Measurements from ENCODE around the gene MAVS.

Gene MAVS

GRCh38 chr20:3846740-3847428 is at the start of gene MAVS:
Gene MAVS, plus strand, starts transcription at chr20:3846834. Its CDS starts 7,791 bp downstream, at chr20:3854625.
- DNase-seq = peak; percentile 92

DNA sequence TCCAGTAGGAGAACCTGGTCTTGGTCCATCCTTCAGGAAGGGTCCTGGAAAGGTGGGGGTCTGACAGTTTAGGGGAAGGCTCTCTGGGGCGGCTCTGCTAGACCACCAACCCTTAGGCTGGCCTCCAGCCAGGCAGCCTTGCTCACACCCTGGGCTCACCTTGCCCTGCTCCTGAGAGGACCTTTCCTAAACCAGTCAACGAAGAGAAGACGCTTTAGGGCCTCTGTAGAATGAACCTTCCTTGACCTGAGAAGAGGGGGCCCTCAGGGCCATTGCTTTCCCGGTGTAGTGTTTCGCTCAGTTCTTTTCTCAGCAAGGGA is 49.4 kb upstream of the MAVS start:
- DNase-seq = no peak

GRCh38 chr20:3797592-3798372 is 48.9 kb upstream of the MAVS start:
- DNase-seq = no peak

- DNase-seq = no peak
These were observed 48.3 kb upstream of the MAVS start for GRCh38 chr20:3798373-3798768.

GRCh38 chr20:3798908-3799248 is 47.8 kb upstream of the MAVS start:
- peak; percentile 63 for DNase-seq

GRCh38 chr20:3800256-3800877 is 46.3 kb upstream of the MAVS start:
- DNase-seq = no peak

GRCh38 chr20:3800878-3801260 is 45.8 kb upstream of the MAVS start:
- no peak for DNase-seq

GRCh38 chr20:3801299-3801698 is 45.3 kb upstream of the MAVS start:
- DNase-seq = no peak

GRCh38 chr20:3801846-3802245 is 44.8 kb upstream of the MAVS start:
- no peak for DNase-seq

GRCh38 chr20:3802524-3803239 is 44.0 kb upstream of the MAVS start:
- DNase-seq = no peak

DNA sequence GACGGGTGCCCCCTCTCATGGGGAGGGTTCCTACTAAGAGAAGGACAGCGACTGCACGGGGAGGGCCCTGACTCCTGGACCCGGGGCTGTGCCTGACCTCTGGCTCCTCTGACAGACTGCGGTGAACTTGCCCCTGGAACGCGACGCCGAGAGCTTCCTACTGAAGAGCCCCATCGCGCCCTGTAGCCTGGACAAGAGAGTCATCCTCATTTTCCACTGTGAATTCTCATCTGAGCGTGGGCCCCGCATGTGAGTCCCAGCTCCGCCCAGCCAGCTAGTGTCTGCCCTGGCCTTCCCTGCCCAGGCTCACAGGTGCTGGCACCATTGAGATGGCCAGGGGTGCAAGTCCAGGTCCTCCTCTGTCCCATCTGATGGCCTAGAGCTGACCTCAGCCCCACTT is 43.3 kb upstream of the MAVS start:
- no peak for DNase-seq

DNA sequence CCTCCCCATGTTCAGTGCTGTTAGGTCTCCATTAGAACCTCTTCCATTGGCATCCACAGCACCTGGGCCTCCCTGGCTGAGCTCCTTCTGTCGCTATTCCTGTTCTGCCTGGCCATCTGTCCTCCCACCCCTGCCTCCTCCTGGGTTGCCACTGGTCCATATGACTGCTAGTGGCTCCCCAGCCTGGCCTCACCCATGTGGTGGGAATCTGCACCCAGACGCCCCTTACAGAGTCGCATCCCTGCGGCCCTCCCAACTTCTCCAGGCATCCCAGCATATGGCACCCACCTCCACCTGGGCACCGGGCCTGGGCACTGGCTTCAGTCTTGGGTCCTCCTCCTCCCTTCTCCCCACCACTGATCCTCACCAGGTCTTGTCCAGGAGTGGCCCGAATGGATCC is 42.8 kb upstream of the MAVS start:
- DNase-seq = no peak

GRCh38 chr20:3804254-3804751 is 42.3 kb upstream of the MAVS start:
- no peak for DNase-seq

GRCh38 chr20:3804781-3805180 is 41.9 kb upstream of the MAVS start:
- no peak for DNase-seq

- DNase-seq = peak; percentile 16
These were observed 38.1 kb upstream of the MAVS start for GRCh38 chr20:3808544-3808943.

DNA sequence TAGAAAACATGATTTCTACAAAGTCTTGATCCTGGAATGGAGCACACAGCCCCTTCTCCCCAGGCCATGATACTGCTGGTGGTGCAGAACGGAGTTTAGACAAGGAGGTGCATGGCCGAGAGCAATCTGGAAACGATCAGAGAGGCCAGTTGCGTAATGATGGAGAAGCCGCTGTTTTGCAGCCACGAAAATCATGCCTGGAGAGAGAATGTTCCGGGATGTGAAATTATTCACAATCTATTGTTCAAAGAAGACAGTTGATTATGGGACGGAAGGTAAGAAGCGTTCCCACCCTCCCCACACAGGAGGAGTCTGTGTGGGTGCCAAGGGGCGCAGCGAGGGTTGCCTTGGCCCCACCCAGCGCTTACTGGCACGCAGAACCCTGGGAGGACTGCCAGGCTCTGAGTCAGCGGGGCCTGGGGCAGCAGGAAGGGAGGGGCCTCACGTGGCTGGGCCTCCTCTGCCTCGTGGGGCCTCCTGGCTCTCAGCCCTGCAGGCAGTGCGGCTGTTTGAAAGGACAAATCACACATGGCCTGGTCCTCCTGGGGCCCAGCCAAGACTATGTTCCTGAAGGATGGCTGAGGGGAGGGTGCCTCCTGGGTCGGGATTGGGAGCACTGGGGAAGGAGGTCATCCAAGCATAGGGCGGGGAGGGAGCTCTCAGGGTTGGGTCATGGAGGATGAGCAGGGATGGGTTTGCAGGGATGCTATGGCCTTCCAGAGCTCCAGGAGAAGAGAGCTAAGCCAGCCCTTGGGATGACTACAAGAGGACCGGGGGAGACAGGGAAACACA is 35.0 kb upstream of the MAVS start:
- DNase-seq = peak; percentile 99

DNA sequence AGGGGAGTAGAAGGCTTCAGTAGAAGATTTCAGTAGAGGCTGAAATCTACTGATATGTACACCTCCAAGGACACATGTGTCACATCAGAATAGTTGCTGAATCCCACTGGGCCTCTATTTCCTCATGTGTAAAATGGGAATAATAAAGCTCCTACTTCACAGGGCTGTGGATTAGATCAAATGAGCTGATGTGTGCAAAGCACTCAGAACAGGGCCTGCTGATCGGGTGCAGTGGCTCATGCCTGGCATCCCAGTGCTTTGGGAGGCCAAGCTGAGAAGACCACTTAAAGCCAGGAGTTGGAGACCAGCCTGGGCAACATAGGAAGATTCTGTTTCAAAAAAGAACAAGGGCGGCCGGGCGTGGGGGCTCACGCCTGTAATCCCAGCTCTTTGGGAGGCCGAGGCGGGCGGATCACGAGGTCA is 34.4 kb upstream of the MAVS start:
- DNase-seq = no peak

GRCh38 chr20:3812975-3813847 is 33.4 kb upstream of the MAVS start:
- DNase-seq = peak; percentile 45

GRCh38 chr20:3813848-3814581 is 32.6 kb upstream of the MAVS start:
- peak; percentile 34 for DNase-seq

GRCh38 chr20:3814928-3815495 is 31.6 kb upstream of the MAVS start:
- DNase-seq = peak; percentile 7

All from right forelimb (tissue), 1 donor.